NCI-H69 (cell line): Measurements from ENCODE around the gene PGAM2.
A peak's percentile ranks its signal among the peaks of the same experiment; 100 is the strongest.

ENCODE experiments used
- DNase-seq: peaks from one replicate; lab custom pipeline; 2025; lab: John Stamatoyannopoulos, UW

Gene PGAM2

DNA sequence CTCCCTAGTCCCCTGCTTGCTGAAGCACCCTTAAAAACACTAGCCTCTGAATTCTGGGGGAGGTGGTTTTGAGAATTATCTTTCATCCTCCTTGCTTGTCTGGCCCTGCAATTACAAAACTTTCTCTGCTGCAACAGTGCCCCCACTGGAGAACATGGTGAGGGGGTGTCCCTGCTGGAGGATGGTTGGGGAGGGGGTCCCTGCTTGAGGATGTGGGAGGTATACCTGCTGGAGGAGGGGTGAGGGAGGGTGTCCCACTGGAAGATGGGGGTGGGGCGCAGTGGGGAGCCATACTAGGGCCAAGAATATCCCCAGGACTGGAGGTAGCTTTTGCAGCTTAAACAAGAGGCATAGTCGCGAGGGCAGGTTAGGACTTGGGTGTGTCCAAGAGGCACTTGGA lies 20.2 kb upstream of the PGAM2 start:
- no peak for DNase-seq

DNA sequence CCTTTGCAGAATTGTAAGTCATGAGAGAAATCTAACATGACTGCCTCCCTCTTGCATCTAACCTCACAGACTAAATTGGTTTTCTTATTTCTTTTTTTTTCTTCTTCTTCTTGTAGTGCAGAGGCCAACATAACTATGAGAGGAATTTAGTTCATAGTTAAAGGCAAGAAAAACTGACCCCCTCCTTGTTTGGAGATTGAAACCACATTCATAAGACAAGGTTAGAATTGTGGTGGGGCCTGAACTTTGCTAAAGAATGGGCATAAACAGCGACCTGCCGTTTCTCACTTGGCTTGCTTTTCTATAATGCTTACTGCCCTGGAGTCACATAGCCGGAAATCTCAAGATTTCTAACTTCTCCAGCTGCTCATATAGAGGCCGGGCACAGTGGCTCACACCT lies 19.3 kb upstream of the PGAM2 start:
- no peak for DNase-seq

DNA sequence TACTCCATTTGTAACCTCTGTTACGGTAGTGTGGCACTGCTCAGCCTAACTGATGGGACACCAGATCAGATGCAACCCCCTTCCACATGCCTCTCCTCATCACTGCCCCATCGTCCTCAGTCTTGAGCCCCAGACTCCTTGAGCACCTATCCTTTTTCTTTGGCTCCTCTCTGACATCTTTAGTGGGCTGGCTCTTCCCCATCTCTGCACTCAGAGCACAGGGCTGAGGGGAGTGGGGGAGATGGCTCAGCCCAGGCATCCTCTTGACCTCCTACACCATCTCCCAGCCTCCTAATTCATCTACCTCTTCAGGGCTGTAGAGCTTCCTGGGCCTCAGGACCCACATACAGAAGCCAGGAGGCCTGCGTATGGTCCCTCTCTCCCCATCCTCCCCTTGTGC lies 18.4 kb upstream of the PGAM2 start:
- no peak for DNase-seq

DNA sequence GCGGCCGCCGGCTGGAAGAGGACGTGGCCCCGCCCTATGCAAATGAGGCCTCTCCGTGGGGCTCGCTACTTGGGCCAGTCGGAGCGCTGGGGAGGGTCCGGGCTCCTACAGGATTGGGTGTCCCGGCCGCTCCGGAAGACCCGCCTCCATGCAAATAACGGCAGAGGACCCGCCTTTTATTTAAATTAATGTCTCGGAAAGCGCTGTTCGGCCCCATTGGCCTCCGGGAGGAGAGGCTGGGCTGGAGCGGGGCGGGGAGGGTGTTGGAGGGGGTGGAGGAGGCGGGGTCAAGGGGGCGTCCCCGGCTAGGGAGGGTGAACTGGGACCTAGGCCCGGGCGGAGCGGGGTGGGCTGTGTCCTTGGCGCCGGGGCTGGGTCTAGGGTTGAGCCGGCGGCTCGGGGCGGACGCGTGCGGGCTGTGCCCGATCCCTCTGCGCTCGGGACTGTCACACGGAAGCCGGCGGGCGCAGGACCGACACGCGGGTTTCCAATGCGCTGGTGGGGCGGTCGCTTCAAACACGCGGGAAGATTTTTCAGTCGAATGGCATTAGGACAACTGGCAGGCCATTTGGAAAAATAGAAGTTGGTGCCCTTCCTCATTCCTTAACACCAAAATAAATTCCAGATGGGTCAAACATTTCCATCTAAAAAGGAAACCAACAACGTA lies 17.3 kb upstream of the PGAM2 start:
- peak; percentile 100 for DNase-seq

DNA sequence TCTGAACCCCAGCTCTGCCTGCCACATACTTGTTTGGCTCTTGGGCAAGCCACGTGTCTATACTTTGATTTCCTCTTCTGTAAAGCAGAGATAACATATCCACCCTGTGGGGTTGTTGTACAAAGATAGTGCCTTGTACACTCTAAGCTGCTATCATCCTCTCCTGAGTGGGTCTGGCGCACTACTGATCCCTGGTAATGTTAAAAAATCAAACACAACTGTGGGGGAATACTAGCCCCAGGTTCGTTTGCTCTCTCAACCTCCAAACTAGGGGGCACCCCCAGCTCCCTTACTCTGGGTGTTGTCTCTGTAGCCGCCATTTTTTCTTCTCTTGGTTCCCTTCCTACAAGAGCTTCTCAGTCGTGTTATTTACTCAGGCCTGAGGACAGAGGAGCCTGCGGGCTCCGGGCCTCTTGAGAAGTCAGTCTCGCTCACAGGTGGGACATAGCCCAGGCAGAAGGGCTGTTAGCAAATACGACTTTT lies 15.9 kb upstream of the PGAM2 start:
- DNase-seq: no peak

DNA sequence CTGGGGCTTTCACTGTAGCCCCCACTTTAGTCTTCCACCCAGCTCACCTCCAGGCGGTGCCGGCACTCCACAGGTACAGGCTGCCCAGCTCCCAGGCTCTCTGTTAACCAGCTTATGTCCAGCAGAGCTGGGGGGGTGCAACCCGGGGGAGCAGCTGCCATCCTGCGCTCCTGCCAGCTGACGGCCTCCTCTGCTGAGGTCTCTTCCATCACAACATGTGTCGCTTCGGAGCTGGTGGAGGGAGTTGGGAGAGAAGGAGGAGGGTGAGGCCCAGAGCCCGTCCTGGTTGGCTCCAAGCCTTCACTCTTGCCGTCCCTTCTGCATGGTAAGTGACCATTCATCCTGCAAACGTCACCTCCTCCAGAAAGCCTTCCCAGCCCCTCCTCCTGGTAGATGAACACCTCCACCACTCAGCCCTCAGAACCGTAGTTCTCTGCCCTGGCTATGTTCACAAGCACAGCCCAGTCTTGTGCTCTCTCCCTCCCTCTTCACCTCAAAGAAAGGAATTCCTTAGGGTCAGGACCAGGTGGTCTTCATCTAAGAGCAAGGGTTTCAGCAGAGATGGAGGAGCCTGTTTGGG lies 15.4 kb upstream of the PGAM2 start:
- no peak for DNase-seq

DNA sequence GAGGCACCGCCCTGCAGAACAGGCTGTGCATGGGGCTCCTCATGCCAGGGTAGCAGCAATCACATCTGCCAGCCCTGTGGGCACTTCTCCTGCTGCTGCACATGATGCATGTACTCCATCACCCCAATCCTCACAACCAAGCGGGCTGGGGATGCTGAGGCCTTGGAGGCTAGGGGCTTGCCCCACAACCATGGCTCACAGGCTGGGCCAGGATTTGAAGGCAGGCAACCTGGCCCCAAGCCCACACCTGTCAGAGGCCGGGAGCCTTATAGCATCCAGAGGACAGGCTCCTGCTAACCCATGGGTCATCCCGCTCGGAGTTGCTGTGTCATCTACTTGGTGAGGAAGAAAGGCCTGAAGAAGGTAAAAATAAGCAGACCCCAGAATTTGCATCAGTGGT lies 14.8 kb upstream of the PGAM2 start:
- no peak for DNase-seq

DNA sequence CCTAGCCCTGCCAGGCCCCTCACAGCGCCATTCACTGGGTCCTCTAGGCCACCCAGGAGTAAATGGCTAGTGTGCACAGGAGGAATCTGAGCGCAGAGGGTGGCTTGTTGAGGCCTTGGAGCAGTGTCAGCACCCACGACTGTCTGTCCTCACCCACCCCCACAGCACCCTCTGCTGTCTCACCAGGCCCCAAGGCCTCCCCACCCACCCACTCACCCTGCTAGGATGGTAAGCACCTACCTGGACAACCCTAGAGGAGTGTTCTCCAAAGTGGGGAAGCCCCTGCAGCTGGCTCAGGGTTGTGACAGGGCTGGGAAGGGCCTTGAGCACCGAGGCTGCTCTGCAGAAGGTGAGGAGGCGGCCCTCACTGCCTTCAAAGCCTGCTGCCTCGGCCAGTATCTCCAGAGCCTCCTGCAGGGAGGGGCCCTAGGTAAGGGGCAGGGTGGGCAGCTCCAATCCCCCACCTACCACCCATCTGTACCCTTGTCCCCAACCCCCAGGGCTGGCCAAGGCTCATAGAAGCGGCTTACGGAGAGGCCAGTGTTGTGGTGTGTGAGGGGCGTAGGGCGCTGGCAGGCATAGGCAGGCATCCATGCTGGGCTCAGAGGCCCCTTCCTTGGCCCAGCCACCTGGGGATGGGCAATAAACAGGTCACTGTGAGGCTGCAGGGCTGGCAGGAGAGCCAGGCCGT lies 14.1 kb upstream of the PGAM2 start:
- no peak for DNase-seq

DNA sequence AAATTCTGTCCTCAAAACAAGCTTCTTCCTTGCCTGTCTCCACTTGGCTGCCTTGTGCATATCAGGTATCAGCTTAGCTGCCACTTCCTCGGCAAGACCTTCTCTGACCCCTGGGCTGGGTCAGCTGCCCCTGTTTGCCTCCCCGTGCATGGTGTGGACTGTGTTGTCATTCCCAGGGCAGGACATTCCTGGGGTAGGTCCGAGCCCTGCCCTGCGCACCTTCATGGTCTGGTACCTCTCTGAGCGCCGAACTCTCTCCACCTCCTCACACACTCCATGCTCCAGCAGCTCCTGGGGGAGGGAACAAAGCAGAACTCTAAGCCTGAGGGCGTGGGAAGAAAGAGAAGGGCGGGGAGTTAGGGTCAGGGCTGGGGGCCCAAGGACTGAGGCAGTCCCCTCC lies 13.2 kb upstream of the PGAM2 start:
- DNase-seq: no peak

DNA sequence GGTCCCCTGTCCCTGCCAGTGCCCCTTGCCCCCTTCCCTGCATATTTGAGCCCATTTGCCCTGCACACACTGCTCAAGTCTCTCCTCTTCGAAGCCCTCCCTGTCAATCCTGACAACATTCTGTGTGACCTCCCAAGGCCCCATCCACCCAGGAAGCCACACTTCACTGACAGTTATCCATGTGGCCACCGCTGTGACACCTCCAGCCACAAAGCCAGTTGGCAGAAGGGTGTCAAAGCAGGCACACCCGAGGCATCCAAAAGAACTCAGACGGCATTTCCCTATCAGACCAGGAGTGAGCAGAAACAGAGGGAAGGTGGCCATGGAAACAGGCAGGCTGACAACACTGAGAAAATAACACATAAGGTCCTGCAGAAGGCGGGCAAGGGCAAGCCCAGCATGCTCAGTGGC lies 12.3 kb upstream of the PGAM2 start:
- DNase-seq: no peak

DNA sequence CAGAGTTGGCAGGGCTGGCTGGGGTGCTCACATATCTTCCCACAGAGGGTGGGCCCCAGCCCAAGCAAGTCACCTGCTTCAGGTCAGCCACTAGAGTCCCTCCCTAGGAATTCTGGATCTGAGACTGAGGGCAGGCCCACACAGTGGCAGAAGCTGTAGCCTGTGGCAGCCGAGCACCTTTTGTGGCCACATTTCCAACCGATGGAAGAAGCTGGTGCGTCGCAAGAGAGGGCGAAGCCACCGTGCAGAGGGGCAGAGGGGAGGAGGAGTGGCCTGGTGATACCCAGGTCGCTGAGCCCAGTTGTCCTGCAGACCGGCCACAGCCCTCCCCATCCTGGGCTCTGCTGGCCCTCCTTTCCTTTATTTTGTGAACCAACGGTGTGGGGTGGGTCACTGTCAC lies 11.7 kb upstream of the PGAM2 start:
- no peak for DNase-seq

DNA sequence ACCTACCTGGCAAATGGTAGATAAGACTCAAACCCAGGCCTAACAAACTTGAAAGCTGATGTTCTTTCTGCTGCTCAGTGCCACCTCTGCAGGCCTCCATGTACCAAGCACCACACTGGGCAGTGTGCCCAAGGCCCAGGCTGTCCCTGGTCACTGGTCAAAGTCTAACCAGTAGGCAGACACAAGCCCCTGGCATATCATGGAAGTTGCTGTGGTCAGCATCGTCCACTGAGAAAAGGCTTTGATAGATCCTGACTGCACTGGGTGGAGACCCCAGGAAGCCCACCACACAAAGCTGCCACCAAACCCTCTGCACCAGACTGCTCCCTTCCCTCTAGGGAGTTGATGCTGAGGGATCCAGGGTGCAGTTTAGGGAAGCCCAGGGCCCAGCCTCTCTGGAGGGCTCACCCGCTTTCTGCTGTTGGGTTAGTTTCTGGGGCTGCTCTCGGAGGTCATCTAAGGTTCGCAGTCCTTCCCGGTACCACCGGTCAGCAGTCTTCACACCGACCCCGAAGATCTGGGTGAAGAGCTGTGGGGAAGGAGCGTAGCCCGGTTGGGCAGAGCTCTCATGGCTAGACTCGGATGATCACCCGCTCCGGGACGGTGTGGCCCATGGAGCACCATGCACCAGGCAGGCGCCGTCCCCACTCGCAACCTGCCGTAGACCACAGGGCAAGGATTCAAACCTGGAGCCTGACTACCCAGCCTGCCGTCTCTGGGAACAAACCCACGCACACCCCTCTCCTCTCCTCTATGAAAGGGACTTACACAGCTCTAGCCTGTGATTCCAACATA lies 10.9 kb upstream of the PGAM2 start:
- no peak for DNase-seq

DNA sequence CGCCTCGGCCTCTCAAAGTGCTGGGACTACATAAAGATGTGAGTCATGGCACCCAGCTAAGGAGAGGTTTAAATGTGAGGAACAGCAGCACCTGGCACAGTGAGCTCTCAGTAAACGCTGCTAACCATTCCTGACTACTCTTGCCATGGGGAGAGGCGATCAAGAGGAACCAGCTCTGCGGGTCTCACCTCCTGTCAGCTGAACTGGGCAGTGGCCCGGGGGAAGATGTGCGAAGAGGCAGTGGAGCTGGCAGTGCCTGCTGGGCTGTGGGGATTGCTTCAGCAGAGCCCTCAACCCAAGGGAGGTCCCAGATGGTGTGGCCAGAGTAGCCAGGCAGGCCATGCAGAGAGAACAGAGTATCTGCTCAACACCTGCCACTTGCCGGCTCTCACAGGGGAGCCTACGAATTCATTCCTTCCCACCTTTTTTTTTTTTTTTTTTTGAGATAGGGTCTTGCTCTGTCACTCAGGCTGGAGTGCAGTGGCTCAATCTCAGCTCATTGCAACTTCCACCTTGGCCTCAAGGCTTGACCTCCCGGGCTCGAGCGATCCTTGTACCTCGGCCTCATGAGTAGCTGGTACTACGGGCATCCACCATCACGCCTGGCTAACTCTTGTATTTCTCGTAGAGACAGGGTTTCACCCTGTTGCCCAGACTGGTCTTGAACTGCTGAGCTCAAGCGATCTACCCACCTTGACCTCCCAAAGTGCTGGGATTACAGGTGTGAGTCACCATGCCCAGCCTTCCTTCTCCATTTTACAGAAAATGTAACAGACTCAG lies 10.1 kb upstream of the PGAM2 start:
- no peak for DNase-seq

DNA sequence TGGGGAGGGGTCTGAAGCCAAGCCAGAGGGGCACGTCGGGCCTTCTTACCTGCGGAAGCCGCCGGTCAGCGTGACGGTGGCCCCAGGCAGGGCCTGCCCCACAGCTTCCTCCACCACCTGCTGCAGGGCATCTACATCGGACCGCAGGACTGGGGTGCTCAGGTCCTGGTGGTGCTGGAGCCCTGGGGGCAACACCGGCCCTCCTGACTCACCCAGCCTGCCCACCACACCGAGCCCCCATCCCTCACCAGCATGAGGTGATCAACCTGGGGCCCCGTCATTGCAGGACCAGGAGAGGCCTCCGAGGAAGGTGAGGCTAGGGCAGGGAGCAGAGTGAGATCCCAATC lies 9.0 kb upstream of the PGAM2 start:
- DNase-seq: no peak

DNA sequence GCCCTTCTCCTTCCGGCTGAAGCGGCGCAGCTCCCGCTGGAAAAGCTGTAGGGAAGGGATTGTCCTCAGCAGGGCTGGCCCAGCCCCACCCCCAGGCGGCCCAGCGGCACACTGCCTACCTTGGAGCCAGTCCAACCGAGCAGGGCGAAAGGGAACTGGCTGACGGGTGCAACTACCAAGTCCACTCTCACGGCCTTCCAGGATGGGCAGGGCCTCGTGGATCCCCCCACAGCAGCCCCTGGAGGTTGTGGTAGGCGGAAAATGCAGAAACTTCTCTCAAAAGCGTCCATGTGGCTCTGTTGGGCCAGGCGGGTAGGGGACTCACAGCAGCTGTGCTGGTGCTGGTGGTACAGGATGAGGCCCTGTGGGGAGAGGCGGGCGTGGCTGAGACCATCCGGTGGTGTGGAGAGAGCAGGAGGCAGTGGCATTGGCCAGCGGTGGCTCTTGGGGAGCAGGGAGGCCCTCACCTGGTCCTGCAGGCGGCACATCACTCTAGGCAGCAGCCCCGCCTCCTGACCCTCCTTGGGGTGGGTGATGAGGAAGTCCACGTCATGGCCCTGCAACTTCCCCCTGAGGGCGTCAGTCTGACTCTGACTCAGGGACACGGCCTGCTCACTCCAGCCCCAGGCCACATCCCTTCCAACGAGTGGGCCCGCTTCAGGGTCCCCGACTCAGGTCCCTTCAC lies 8.4 kb upstream of the PGAM2 start:
- no peak for DNase-seq

DNA sequence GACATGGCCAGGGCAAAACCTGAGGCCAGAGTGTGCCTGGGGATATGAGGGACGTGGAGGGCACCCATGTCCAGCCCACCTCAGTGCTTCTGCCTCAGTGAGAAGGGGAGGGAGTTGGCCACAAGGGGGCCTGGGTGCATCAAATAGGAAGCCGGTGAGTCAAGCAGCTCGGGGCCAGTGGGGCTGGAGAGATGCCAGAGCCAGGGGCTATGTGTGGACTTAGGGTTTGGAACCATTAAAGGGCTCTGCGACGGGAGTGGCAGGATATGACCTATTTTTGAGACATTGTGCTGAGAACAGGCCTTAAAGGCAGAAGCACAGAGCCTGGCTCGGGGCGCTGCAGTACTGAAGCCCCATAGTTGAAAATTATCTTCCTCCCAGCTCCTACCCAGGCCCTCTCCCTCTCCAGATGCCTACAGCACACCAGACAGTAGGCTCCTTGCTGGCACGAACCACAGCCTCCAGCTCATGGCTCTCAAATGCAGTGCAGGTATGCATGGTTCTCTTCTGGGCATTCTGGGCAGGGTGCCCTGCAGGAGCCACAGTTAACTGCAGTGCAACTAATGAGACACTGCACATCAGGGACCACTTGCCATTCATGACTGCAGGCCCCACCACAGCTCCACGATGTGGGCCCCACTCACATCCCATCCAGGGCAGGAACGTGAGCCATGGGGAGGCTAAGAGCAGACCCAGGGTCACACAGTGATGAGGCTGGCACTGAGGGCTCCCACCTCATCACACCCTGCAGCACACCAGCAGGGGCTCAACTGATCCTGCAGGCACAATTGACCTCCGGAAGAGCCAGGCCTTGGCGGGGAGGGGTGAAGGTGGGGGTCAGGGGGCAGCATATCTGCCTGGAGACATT lies 7.2 kb upstream of the PGAM2 start:
- DNase-seq: peak; percentile 89

DNA sequence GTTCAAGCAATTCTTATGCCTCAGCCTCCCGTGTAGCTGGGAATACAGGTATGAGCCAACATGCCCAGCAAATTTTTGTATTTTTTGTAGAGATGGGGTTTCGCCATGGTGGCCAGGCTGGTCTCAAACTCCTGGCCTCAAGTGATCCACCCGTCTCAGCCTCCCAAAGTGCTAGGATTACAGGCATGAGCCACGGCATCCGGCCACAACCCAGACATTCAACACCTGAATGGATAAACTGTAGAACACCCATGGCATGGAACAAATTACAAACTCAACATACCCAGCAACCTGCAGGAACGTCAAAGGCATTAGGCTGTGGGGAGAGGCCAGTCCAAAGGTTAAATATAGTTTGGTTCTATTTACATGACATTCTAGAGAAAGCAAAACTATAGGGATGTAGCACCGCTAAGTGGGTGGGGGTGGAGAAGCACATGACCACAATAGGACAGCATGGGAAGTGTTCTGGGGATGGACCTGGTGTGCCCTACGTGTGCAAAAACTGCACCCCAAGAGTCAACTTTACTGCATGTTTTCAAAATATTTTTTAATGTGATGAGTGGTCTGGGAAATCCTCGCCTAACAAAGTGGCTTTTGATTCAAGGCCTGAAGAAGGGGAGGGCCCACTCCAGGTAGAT lies 6.5 kb upstream of the PGAM2 start:
- DNase-seq: no peak

DNA sequence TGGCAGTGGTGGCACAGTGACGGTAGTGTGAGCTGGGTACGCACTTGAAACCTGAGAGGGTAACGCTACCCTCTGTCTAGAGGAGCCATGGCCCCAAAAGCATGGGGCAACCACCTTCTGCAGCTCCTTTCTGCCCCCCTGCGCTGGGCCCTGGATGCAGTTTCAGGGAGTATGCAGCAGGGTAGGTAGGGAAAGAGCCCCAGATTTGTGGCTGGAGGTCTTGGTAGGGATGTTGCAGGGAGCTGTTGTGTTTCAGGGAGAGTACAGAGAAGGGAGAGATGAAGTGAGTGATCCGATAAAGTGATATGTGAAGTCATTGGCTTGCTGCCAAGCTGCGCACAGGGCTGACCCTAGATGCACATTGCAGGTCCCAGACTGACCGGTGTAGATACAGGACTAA lies 2.7 kb upstream of the PGAM2 start:
- DNase-seq: peak; percentile 56

DNA sequence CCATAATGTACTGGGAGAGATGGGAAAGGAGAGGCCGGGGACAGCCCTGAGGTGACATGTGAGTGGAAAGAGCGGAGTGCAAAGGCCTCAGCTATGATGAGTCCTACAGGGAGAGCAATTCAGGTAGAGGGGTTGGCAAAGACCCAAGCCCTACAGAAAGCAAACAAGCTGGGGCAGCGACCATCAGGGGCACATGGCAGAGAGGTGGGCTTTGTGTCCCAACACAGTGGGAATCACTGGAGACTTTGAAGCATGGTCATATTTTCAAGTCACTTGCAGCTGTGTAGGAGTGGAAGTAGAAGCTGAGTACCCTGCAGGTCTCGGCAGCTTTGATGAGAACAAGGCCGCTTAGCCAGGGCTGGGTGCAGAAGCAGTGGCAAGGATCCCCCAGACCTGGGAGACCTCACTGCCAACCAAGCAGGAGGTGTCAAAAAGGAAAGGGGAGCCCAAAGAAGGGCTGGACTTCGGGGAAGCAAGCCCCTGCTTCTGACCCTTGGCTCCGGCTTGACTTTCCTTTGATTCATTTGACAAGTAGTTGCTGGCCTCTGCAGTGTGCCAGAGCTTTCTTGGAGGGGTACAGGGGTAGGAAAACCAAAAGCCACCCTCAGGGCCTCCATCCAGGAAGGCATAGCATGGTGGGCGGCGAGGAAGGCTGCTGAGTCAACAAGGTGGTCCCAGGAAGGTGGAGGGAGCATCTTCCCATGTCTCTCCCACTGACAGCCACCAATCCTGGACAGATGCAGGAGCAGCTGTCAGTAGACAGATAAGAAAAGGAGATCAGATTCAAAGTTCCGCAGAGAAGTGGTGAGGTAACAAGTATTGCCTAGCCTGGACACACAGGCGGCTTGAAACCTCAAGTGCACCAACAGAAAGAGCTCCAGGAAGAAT lies 1.9 kb upstream of the PGAM2 start:
- no peak for DNase-seq
